Spleen (tissue), 11 donors: ENCODE data around the gene EMILIN1. TPM values are rescaled to one million over a fixed set of nuclear protein-coding genes. Genes with fewer than 3 reads are reported as not detected.
A peak's percentile ranks its signal among the peaks of the same experiment; 100 is the strongest.

Source experiments
- DNase-seq: peaks from one replicate; pipeline ENCODE4 v3.0.0-alpha.2; 2020
- H3K27ac ChIP-seq, 8 donors: fragments of 200-600 bp; sonication (generic) in 7 of 8; 1 replicate in 4 of 8; 2 replicates in 4 of 8; pipeline versions ENCODE4 v1.5.0 to v1.8.0; 2016 to 2021; ENCODE audit warnings: inconsistent platforms in 4 of 8, mild to moderate bottlenecking in 4 of 8, moderate library complexity in 1 of 8
- H3K27me3 ChIP-seq, 7 donors: fragments of 200-600 bp; sonication (generic) in 6 of 7; replicated peaks in 1 of 7; 1 replicate in 4 of 7; 2 replicates in 3 of 7; pipeline versions ENCODE4 v1.5.0 to v1.8.0; 2016 to 2021; ENCODE audit warnings: inconsistent platforms in 3 of 7, mild to moderate bottlenecking in 1 of 7
- H3K36me3 ChIP-seq, 6 donors: fragments of 200-600 bp; sonication (generic) in 5 of 6; 1 replicate in 4 of 6; 2 replicates in 2 of 6; pipeline versions ENCODE4 v1.5.0 to v1.8.0; 2016 to 2021; ENCODE audit warnings: inconsistent platforms in 2 of 6
- H3K4me1 ChIP-seq, 6 donors: fragments of 200-600 bp; sonication (generic) in 5 of 6; 1 replicate in 3 of 6; 2 replicates in 3 of 6; pipeline versions ENCODE4 v1.5.0 to v1.8.0; 2016 to 2021; ENCODE audit warnings: inconsistent platforms in 3 of 6
- H3K4me3 ChIP-seq, 8 donors: fragments of 200-600 bp; sonication (generic) in 7 of 8; 1 replicate in 4 of 8; 2 replicates in 4 of 8; pipeline versions ENCODE4 v1.5.0 to v1.8.0; 2016 to 2021; ENCODE audit warnings: inconsistent platforms in 4 of 8, mild to moderate bottlenecking in 4 of 8, moderate library complexity in 2 of 8
- H3K9me3 ChIP-seq, 8 donors: fragments of 200-600 bp; sonication (generic) in 7 of 8; 1 replicate in 4 of 8; 2 replicates in 4 of 8; pipeline versions ENCODE4 v1.5.0 to v1.8.0; 2016 to 2021; ENCODE audit warnings: inconsistent platforms in 4 of 8
- POLR2A ChIP-seq, 3 donors: fragments of 450-650 bp; IDR thresholded peaks; one replicate each; pipeline ENCODE4 v1.5.1; 2017; ENCODE audit warnings: antibody characterized with exemption in 3 of 3, mild to moderate bottlenecking in 1 of 3
- POLR2AphosphoS5 ChIP-seq, 3 donors: sonication (generic); formaldehyde crosslinking; IDR thresholded peaks; one replicate each; pipeline ENCODE4 v1.5.1; 2017; ENCODE audit warnings: antibody characterized with exemption in 3 of 3
- WGBS, 5 donors: extraction: QIAGEN DNeasy Blood & Tissue Kit in 3 of 5; methylation state at CpG; one replicate each; pipeline versions ENCODE4 v1.1.5 to v1.1.7; 2013 to 2018; 5-methylcytosine and 5-hydroxymethylcytosine counted together
- intact Hi-C: fragments of 100-400 bp; cut with DNase I; formaldehyde crosslinking; loops from one replicate; pipeline ENCODE4 v1.15.0; 2023; ENCODE audit warnings: low total_unique reads
- polyA plus RNA-seq, 3 donors: library from polyadenylated mRNA; stranded (reverse); fragments of 200-250 nt; gene quantifications; one replicate each; pipeline ENCODE4 v1.2.1, GENCODE V29; 2013
- total RNA-seq, 7 donors: library from RNA; depleted of rRNA in 3 of 7; stranded (reverse); fragments of >200 nt in 3 of 7; fragmentation: NEBNext Ultra II Directional in 4 of 7; extraction: Animal tissue kit (Norgen Biotek cat#: 25700) in 4 of 7; gene quantifications; one replicate each; pipeline versions ENCODE4 v1.1.0 to v1.2.1, GENCODE V29; 2016 to 2021
- TF ChIP-seq, protein P1 (sequence below), 11 experiments: fragments of 200-600 bp in 7 of 11; fragments of 450-650 bp in 4 of 11; sonication (generic) in 4 of 11; IDR thresholded peaks in 8 of 11; conservative IDR thresholded peaks in 3 of 11; 1 replicate in 7 of 11; 2 replicates in 4 of 11; pipeline versions ENCODE4 v1.4.0 to v1.8.0; 2016 to 2021; ENCODE audit warnings: antibody characterized with exemption in 11 of 11, inconsistent platforms in 4 of 11, mild to moderate bottlenecking in 1 of 11
- donor health status: healthy with polysubstance abuse.
- donor health status: DM: no; HTN: no; CAD: no; lungs with moderate emphysema.
- donor health status: DM: no; HTN: no; CAD: no.
- donor health status: Bipolar disorder and iron deficiency.
- donor health status: healthy.
- donor health status: DM: no; HTN: no; CAD: no.
- donor health status: DM: yes; HTN: yes; CAD: no.

The EMILIN1 gene
- total and polyA plus RNA-seq, 10 donors = 18.3 to 152 (median 105) TPM

DNA sequence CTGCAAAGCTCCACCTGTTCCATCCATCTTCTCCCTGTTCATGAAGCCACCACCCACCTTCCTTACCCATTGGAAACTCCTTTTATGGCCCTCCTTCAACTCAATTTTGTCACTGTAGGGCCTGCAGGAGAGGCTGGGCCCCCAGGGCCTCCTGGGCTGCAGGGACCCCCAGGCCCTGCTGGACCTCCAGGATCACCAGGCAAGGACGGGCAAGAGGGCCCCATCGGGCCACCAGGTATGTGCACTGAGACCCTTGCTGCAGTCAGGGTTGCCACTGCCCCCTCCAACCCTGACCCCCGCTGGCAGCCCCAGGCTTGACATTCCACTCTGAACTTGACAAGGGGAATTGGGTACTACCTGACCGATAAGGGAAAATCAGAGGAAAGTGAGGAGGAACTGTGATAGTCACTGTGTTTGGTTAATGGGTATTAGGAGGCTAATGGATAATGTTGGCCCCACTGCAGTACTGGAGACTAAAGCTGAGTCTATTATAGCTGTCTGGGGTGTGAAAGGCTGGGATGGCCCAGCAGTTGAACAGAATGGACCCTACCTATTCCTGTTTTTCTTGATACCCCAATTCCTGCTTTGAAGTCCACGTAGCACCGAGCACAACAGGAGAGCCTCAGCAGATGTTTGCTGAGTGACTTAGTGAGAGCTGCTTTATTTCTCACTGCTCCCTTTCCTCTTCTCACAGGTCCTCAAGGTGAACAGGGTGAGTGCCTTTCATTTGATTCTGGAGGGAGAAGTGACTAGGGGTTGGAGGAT, 6.1 kb downstream of the EMILIN1 start:
- Histone ChIP-seq H3K4me3 (peak overlapping the region in 1 of 8 donors; percentile 91), H3K9me3 (no peaks in the 10 kb centered on the region), H3K27me3 (no peaks in the 10 kb centered on the region), H3K36me3 (peaks cover 0 to 23% (median 0%) of the 10 kb centered on the region in 6 donors), H3K4me1 (peaks cover 23 to 81% (median 56%) of the 10 kb centered on the region in 6 donors), H3K27ac (peak overlapping the region in 2 of 8 donors; percentile 95 to 97)
- intact Hi-C loops = no loop called here
- TF ChIP-seq POLR2A (IDR thresholded peaks at IDR 0.05) = no peak
- TF ChIP-seq, protein P1, sequence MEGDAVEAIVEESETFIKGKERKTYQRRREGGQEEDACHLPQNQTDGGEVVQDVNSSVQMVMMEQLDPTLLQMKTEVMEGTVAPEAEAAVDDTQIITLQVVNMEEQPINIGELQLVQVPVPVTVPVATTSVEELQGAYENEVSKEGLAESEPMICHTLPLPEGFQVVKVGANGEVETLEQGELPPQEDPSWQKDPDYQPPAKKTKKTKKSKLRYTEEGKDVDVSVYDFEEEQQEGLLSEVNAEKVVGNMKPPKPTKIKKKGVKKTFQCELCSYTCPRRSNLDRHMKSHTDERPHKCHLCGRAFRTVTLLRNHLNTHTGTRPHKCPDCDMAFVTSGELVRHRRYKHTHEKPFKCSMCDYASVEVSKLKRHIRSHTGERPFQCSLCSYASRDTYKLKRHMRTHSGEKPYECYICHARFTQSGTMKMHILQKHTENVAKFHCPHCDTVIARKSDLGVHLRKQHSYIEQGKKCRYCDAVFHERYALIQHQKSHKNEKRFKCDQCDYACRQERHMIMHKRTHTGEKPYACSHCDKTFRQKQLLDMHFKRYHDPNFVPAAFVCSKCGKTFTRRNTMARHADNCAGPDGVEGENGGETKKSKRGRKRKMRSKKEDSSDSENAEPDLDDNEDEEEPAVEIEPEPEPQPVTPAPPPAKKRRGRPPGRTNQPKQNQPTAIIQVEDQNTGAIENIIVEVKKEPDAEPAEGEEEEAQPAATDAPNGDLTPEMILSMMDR (IDR thresholded peaks at IDR 0.05 in 8 of 11, conservative IDR thresholded peaks at IDR 0.05 in 3 of 11) = no peak
- TF ChIP-seq POLR2AphosphoS5 (IDR thresholded peaks at IDR 0.05) = no peak
- DNase-seq = peak; percentile 74
- WGBS, 5 donors = 80 to 91% (median 89%) methylated on average over 6 of the region's 6 CpGs

- H3K27me3 ChIP-seq = no peaks in the 10 kb centered on the region
- peaks cover 0 to 23% (median 0%) of the 10 kb centered on the region in 6 donors for H3K36me3 ChIP-seq
- 61 to 71% (median 67%) methylated on average over 10 of the region's 10 CpGs for WGBS, 5 donors
- DNase-seq = peak; percentile 79
- H3K27ac ChIP-seq = peak overlapping the region; percentile 75 to 95 (median 90)
- H3K4me3 ChIP-seq = peak overlapping the region in 7 of 8 donors; percentile 48 to 91 (median 63)
- intact Hi-C loops = no loop called here
- H3K9me3 ChIP-seq = no peaks in the 10 kb centered on the region
- peaks cover 23 to 74% (median 55%) of the 10 kb centered on the region in 6 donors for H3K4me1 ChIP-seq
- no peak for TF ChIP-seq POLR2A (IDR thresholded peaks at IDR 0.05)
- TF ChIP-seq, protein P1 (IDR thresholded peaks at IDR 0.05 in 8 of 11, conservative IDR thresholded peaks at IDR 0.05 in 3 of 11) = no peak
- no peak for TF ChIP-seq POLR2AphosphoS5 (IDR thresholded peaks at IDR 0.05)
Observed at GRCh38 chr2:27085062-27085672, 6.8 kb downstream of the EMILIN1 start.

DNA sequence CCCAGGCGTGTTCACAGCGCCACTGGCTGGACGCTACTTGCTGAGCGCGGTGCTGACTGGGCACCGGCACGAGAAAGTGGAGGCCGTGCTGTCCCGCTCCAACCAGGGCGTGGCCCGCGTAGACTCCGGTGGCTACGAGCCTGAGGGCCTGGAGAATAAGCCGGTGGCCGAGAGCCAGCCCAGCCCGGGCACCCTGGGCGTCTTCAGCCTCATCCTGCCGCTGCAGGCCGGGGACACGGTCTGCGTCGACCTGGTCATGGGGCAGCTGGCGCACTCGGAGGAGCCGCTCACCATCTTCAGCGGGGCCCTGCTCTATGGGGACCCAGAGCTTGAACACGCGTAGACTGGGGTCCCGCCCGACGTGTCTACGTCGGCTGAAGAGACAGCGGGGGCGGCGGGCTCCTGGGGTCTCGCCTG, 7.3 kb downstream of the EMILIN1 start:
- no peaks in the 10 kb centered on the region for H3K9me3 ChIP-seq
- WGBS, 5 donors = 2 to 15% (median 4%) methylated on average over 7 to 38 of the region's 38 CpGs
- H3K27ac ChIP-seq = peak overlapping the region; percentile 75 to 95 (median 90)
- H3K36me3 ChIP-seq = peaks cover 0 to 23% (median 0%) of the 10 kb centered on the region in 6 donors
- H3K4me3 ChIP-seq = peak overlapping the region; percentile 47 to 91 (median 63)
- peaks cover 23 to 69% (median 51%) of the 10 kb centered on the region in 6 donors for H3K4me1 ChIP-seq
- peak; percentile 91 for DNase-seq
- no peaks in the 10 kb centered on the region for H3K27me3 ChIP-seq
- intact Hi-C loops = no loop called here
- TF ChIP-seq POLR2AphosphoS5 (IDR thresholded peaks at IDR 0.05) (peak; percentile 65 to 81 (median 77)), POLR2A (IDR thresholded peaks at IDR 0.05) (no peak)
- TF ChIP-seq, protein P1 (IDR thresholded peaks at IDR 0.05 in 8 of 11, conservative IDR thresholded peaks at IDR 0.05 in 3 of 11) = peak in 5 of 11 experiments; percentile 7 to 35 (median 14)
